ENCODE data around the gene KIF14. TPM values are rescaled to one million over a fixed set of nuclear protein-coding genes. Genes with fewer than 3 reads are reported as not detected.
"Not testable (repeated sequence)": the region's sequence is repeated elsewhere in the genome, so short reads cannot be mapped to it uniquely, and the experiment has no call there.

Gene KIF14
- polyA plus RNA-seq, 1 of the 3 experiments (the other 2 are of a cell fraction), result 1.2 TPM

- no peak for TF ChIP-seq RXRA (IDR thresholded peaks at IDR 0.05; ENCODE audit: borderline replicate concordance, low read depth)
- TF ChIP-seq CTCF (IDR thresholded peaks at IDR 0.05), result peak; percentile 20; the same call in 1 of the 2 replicates
- no peak for TF ChIP-seq RFX5 (IDR thresholded peaks at IDR 0.05; ENCODE audit: low read length)
- TF ChIP-seq RAD21 (IDR thresholded peaks at IDR 0.05; ENCODE audit: low read length), result peak; percentile 32; the same call in 1 of the 2 replicates
- no peaks in the 10 kb centered on the region for H3K79me2 ChIP-seq (ENCODE audit: insufficient read depth)
- H3K4me1 ChIP-seq (ENCODE audit: control insufficient read depth in 1 of 2, insufficient read depth in 2 of 2, low read depth in 1 of 2, low read length in 1 of 2), result peaks cover 0 to under 1% of the 10 kb centered on the region in 2 experiments; a peak in 1 of 4 replicates
- H4K20me1 ChIP-seq (ENCODE audit: insufficient read depth), result no peaks in the 10 kb centered on the region
- no peaks in the 10 kb centered on the region for H3K27me3 ChIP-seq (ENCODE audit: insufficient read depth)
- POLR2A ChIA-PET, result no interaction called here
- H3K9me3 ChIP-seq, result no peaks in the 10 kb centered on the region
- no peak for DNase-seq
- H2AFZ ChIP-seq (ENCODE audit: low read depth), result no peak overlapping the region
- CTCF ChIA-PET, result interaction anchor here (0.7 to 4.4 kb wide), 3 partner anchors 10 to 169 kb away, joined by 3 to 32 read pairs (median 4); no protein-coding TSS in a partner anchor
- H3F3A ChIP-seq (replicated peaks; ENCODE audit: insufficient read depth), result no peaks in the 10 kb centered on the region
- 88% methylated on average over 1 of the region's 2 CpGs for WGBS (ENCODE audit: low lambda C conversion rate)
- no peak overlapping the region for H3K4me2 ChIP-seq
- H3K27ac ChIP-seq (ENCODE audit: low read depth in 2 of 2, low read length in 1 of 2), result no peak overlapping the region
- no peak overlapping the region for H3K9ac ChIP-seq
- H3K36me3 ChIP-seq (replicated peaks in 1 of 2; ENCODE audit: control insufficient read depth in 1 of 2, insufficient read depth in 2 of 2, low read length in 1 of 2), result no peaks in the 10 kb centered on the region
- H3K9me2 ChIP-seq, result no peaks in the 10 kb centered on the region
- H3K4me3 ChIP-seq (ENCODE audit: low read depth in 2 of 2, low read length in 1 of 2), result no peak overlapping the region
Measured at GRCh38 chr1:200634261-200635122, 13.9 kb upstream of the KIF14 start.

- Histone ChIP-seq H3K9ac (no peak overlapping the region), H2AFZ (ENCODE audit: low read depth) (no peak overlapping the region), H4K20me1 (ENCODE audit: insufficient read depth) (no peaks in the 10 kb centered on the region), H3F3A (replicated peaks; ENCODE audit: insufficient read depth) (no peaks in the 10 kb centered on the region), H3K79me2 (ENCODE audit: insufficient read depth) (no peaks in the 10 kb centered on the region), H3K36me3 (replicated peaks in 1 of 2; ENCODE audit: control insufficient read depth in 1 of 2, insufficient read depth in 2 of 2, low read length in 1 of 2) (no peaks in the 10 kb centered on the region), H3K9me3 (no peaks in the 10 kb centered on the region), H3K27me3 (ENCODE audit: insufficient read depth) (no peaks in the 10 kb centered on the region), H3K4me3 (ENCODE audit: low read depth in 2 of 2, low read length in 1 of 2) (no peak overlapping the region), H3K27ac (ENCODE audit: low read depth in 2 of 2, low read length in 1 of 2) (no peak overlapping the region), H3K9me2 (no peaks in the 10 kb centered on the region), H3K4me2 (no peak overlapping the region), H3K4me1 (ENCODE audit: control insufficient read depth in 1 of 2, insufficient read depth in 2 of 2, low read depth in 1 of 2, low read length in 1 of 2) (peaks cover 0 to 5% of the 10 kb centered on the region in 2 experiments; a peak in 1 of 4 replicates)
- TF ChIP-seq TEAD4 (IDR thresholded peaks at IDR 0.05; ENCODE audit: borderline replicate concordance, insufficient read depth) (no peak), FOXM1 (IDR thresholded peaks at IDR 0.05; ENCODE audit: low read depth) (no peak), EP300 (IDR thresholded peaks at IDR 0.05; ENCODE audit: borderline replicate concordance in 1 of 2, low read depth in 1 of 2, low read length in 1 of 2) (no peak), ZBTB33 (IDR thresholded peaks at IDR 0.05; ENCODE audit: borderline replicate concordance, low read depth) (no peak), POLR2AphosphoS5 (IDR thresholded peaks at IDR 0.05; ENCODE audit: low read depth, low read length) (no peak), GATA2 (CRISPR knock-in tag; IDR thresholded peaks at IDR 0.05) (no peak), RCOR1 (IDR thresholded peaks at IDR 0.05; ENCODE audit: low read length) (no peak), SIN3A (IDR thresholded peaks at IDR 0.05; ENCODE audit: borderline replicate concordance, low read depth, low read length) (no peak), JUND (IDR thresholded peaks at IDR 0.05) (no peak), TCF12 (IDR thresholded peaks at IDR 0.05) (no peak)
- 95% methylated on average over 1 of the region's 1 CpG for WGBS (ENCODE audit: low lambda C conversion rate)
- ChIA-PET CTCF (interaction anchor here (0.9 kb wide), 1 partner anchor 38 kb away, joined by 3 read pairs; no protein-coding TSS in a partner anchor), POLR2A (no interaction called here)
- no peak for DNase-seq
Measured at GRCh38 chr1:200631375-200631774, 10.8 kb upstream of the KIF14 start.

DNA sequence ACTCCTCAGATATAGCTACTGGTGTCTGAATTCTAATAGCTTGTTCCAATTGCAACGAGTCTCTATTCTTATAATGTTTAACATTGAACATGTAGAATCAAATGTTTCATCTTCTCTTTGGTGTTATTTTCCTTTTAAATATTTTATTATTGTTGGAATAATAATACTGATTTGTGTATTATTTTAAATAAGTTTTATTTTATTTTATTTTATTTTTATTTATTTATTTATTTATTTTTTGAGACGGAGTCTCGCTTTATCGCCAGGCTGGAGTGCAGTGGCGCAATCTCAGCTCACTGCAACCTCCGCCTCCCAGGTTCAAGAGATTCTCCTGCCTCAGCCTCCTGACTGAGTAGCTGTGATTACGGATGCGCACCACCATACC, 10.0 kb upstream of the KIF14 start:
- CTCF ChIA-PET, result interaction anchor here (0.9 to 1.3 kb wide), 2 partner anchors 8 to 38 kb away, joined by 3 to 4 read pairs; no protein-coding TSS in a partner anchor
- H2AFZ ChIP-seq (ENCODE audit: low read depth); H3K36me3 ChIP-seq (replicated peaks in 1 of 2; ENCODE audit: control insufficient read depth in 1 of 2, insufficient read depth in 2 of 2, low read length in 1 of 2); H3K79me2 ChIP-seq (ENCODE audit: insufficient read depth); H3K9ac ChIP-seq; H3K4me3 ChIP-seq (ENCODE audit: low read depth in 2 of 2, low read length in 1 of 2); H3K9me2 ChIP-seq; DNase-seq; POLR2A ChIA-PET; H3F3A ChIP-seq (replicated peaks; ENCODE audit: insufficient read depth); H3K27ac ChIP-seq (ENCODE audit: low read depth in 2 of 2, low read length in 1 of 2); H3K4me1 ChIP-seq (ENCODE audit: control insufficient read depth in 1 of 2, insufficient read depth in 2 of 2, low read depth in 1 of 2, low read length in 1 of 2); H3K27me3 ChIP-seq (ENCODE audit: insufficient read depth); H3K9me3 ChIP-seq; H3K4me2 ChIP-seq; H4K20me1 ChIP-seq (ENCODE audit: insufficient read depth): not testable (repeated sequence)
- 94% methylated on average over 8 of the region's 8 CpGs for WGBS (ENCODE audit: low lambda C conversion rate)

Measured in SK-N-SH (cell line).